Myocyte (in vitro differentiated cells): ENCODE results near the gene MMP21. TPM values are rescaled to one million over a fixed set of nuclear protein-coding genes. Genes with fewer than 3 reads are reported as not detected.

Experiments used
- DNase-seq: peaks from one replicate; pipeline ENCODE4 v3.0.0-alpha.2; 2012; ENCODE audit warnings: low read depth
- total RNA-seq: library from RNA; depleted of rRNA; stranded (reverse); fragments of >200 nt; gene quantifications from 2 replicates; pipeline ENCODE4 v1.2.3, GENCODE V29; 2014

Gene MMP21
- total RNA-seq, 1 donor from 2014 or later = not detected

DNA sequence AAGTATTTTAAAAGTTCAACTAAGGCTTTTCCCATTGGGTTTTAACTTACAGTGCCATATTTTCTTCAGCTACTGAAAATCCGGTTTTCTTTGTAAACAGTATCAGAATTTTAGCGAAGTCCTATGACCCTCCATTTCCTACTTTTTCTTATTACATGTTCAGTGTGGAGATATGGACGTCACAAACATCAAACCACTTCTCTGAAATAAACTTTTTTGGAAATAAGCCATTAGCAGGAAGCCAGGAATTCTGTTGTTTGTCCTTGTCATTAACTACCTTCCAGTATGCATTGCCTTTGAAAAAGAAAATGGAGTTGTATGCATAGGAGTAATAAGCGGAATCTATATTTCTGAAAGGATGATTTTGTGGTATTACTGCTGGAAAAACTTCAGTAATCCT is 9.1 kb downstream of the MMP21 start:
- DNase-seq = no peak

DNA sequence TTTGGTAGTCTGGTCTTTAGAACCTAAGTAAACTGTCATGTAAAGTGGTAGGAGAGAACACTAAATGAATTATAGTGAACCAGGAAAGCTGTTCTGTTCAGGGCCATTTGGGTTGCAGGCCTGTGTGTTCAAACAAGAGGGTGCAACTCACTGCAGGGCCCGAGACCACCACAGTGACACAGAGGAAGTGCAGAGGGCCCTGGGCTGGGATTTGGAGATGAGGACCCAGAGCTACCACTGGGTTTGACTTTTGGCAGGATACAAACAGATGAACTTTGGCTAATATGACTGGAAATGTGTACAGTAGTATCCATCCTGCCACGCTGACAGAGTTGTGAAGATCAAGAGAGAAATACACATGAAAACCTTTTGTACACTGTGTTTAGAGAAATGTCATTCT is 9.8 kb downstream of the MMP21 start:
- DNase-seq = no peak

- DNase-seq = no peak
These were observed 12.7 kb downstream of the MMP21 start for GRCh38 chr10:125762692-125763648.

DNA sequence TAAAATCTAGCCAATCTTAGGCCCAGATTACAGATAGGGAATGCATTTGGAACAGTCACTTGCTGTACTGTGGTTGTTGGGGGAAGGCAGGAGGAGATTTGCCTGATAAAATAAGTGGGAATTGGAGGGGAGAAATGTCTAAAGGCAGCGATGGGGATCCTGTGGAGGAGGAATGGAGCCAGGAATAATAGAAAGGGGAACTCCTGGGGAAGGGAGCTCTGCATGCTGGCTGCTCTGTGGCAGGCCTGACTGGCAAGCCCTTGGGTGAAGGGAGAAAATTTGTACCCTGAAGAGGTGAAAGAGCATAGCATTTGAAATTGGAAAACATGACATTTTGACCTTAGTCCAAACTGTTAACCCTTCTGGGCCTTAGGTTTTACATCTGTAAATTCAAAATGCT is 13.7 kb downstream of the MMP21 start:
- no peak for DNase-seq

GRCh38 chr10:125757742-125758141 is 17.9 kb downstream of the MMP21 start:
- no peak for DNase-seq

GRCh38 chr10:125756853-125757487 is 18.7 kb downstream of the MMP21 start:
- no peak for DNase-seq

DNA sequence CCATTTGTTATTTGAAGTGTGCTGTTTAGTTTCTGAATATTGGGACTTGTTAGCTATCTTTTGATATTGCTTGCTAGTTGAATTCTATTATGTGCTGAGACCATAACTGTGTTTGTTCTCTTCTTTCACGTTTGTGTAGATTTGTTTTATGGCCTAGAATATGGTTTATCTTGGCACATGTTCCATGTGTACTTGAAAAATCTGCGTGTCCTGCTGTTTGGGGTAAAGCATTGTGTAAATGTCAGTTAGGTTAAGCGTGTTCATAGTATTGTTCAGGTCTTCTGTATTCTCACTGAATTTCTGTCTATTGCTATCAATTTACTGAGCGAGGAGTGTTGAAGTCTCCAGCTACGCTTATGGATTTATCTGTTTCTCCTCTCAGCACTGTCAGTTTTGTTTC is 19.4 kb downstream of the MMP21 start:
- DNase-seq = no peak

GRCh38 chr10:125747417-125747816 is 28.2 kb downstream of the MMP21 start:
- DNase-seq = no peak

DNA sequence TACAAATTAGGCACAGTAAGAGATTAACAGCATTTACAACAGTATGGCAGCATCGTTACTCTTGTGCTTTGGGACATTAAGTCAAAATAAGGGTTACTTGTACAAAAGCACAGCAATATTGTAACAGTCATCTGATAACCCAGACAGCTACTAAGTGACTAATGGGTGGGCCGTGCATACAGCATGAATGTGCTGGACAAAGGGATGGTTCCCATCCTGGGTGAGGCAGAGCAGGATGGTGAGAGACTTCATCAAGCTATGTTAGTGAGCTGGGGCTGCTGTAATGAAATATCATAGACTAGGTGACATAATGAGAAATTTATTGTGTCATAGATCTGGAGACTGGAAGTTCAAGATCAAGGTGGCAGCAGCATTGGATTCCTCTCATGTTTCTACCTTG is 30.7 kb downstream of the MMP21 start:
- no peak for DNase-seq

DNA sequence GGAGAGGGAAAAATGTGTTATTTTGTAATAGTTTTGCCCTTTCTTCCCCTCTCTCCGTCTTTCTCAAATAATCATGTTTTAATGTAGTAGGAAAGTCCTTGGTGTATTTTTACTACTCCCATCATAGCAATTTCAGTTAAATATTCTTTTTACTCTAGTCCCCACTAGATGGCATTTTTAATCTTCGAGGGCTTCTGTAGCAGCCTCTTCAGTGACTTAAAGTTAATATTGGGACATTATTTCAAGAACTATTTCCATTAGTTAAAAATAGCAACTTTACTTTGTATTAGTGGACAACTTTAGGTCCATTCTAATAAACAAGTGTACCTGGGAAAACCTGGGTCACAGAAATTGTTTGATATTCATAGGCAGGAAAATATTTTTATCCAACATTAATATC is 33.2 kb downstream of the MMP21 start:
- peak; percentile 2 for DNase-seq

DNA sequence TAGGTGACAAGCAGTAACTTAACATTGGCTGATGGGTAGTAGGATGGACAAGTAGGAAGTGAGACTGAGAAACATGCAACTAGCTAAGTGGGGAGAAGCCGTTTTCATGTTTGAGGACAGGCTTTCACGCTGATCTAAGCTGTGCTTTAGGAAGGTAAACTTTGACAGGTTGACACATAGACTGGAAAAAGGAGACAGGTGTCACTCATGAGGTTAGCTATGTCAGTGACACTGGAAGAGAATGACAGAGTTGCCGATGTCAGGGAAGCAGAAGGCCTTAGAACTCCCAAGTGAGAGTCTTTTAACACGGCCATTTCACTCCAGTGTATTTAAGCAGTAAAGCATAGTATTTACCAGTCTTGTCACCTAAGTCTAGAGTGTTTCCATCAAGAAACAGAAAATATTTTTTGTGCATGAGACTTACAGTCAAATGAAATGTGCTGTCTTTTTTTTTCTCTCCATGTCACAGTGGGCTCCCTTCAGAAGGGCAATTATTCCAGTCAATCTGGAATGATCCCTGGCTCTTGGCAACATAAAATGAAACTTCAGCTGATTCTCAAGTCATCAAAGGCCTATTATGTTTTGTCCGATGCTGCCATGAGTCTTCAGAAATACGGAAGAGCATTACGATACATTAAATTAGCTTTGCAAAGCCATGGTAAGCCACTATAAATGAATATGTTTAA is 35.5 kb downstream of the MMP21 start:
- no peak for DNase-seq

DNA sequence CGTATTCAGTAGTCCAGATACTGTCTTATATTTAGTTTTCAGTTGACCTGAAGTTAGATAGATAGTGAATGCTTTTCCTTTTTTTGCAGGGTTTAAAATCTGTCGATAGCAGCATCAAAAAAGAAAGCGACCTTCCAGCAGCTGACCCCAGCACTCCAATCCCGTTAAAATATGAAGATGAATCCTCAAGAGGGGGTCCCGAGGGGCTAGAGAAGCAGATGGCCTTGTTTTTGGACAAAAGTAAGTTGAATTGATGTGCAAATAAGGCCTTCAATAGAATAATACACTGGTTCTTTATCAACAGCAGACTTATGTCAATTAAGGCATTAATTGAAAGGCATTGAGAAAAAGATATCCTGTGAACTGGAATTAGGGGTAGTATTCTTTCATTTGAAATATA is 37.4 kb downstream of the MMP21 start:
- no peak for DNase-seq

GRCh38 chr10:125734823-125735222 is 40.8 kb downstream of the MMP21 start:
- DNase-seq = no peak

GRCh38 chr10:125734148-125734547 is 41.5 kb downstream of the MMP21 start:
- DNase-seq = no peak

GRCh38 chr10:125727436-125727835 is 48.2 kb downstream of the MMP21 start:
- DNase-seq = no peak

DNA sequence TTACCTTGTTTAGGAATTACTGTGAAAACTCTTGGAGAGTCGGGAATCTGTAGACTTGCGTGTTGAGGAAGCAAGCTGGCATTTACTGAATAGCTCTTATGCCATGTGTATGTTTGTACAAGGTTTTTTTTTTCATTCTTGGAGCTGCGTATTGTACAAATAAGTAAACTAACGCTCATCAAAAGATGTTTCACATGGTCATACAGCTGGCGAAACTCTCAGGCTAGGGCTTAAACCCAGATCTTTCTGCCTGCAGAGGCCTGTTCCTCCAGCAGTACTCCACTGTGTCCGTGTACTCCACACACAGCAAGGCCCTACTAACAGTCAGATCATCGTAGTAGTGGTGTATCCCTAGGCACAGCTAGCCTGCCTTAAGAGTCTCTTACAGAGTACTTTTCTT is 48.7 kb downstream of the MMP21 start:
- no peak for DNase-seq

GRCh38 chr10:125722811-125723210 is 52.8 kb downstream of the MMP21 start:
- DNase-seq = no peak

- DNase-seq = no peak
These were observed 54.6 kb downstream of the MMP21 start for GRCh38 chr10:125721035-125721434.

- no peak for DNase-seq
These were observed 55.6 kb downstream of the MMP21 start for GRCh38 chr10:125720002-125720382.

DNA sequence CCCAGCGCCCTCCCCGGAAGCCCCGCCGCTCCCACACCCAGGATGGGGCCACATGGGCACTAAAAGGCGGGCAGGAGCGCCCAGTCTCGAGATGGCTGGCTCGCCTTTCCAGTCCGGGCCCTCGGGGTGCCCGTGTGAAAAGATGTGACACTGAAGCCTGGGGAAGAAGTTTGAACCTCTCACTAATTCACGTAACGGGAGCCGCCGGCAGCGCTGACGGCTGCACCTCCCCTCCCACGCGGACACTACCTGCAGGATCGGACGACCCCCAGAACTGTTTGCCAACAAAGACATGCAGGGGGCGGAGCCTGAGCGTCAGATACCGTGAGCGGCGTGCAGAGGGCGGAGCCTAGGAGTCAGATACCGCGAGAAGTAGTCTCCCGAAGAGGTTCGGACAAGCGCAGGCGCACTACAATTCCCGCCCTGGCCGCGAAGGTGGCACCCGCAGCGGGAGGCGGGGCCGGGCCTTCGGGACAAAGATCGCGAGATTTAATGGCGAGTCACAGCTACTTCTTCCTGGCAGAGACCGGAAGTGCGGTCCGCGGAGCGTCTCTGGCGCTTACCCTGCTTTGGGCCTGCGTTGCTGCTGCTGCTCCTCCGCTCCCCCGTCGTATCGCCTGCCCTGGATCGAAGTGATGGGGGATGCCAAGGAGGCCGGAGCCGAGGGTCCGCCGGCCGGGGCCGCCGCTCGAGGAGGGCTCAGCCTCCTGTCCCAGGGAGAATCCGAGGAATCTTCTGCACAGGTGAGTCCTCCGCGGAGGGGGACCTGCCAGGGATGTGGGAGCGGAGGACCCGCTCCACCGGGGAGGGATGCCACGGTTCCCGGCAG is 56.2 kb downstream of the MMP21 start, which contains the start of gene EDRF1:
EDRF1 (plus strand) TSS at position 537 of the 829 bp plus-strand sequence; CDS start at position 636, 99 bp downstream.
- peak; percentile 99 for DNase-seq
